Measurements from ENCODE around the gene NRIP1. TPM values are rescaled to one million over a fixed set of nuclear protein-coding genes. Genes with fewer than 3 reads are reported as not detected.

Gene NRIP1
- total and polyA plus RNA-seq, 10 donors = 5.2 to 67.8 (median 51.8) TPM

- H3K4me3 ChIP-seq = no peak overlapping the region
- no peaks in the 10 kb centered on the region for H3K27me3 ChIP-seq (replicated peaks in 1 of 7)
- no peak overlapping the region for H3K27ac ChIP-seq
- no peak for DNase-seq
- no peaks in the 10 kb centered on the region for H3K36me3 ChIP-seq
- WGBS, 5 donors = 89 to 94% (median 91%) methylated on average over 2 of the region's 2 CpGs
- no peaks in the 10 kb centered on the region for H3K9me3 ChIP-seq
- intact Hi-C loops (cut with DNase I; ENCODE audit: low total_unique reads) = no loop called here
- TF ChIP-seq POLR2AphosphoS5 (IDR thresholded peaks at IDR 0.05) (no peak), CTCF (IDR thresholded peaks at IDR 0.05 in 8 of 11, conservative IDR thresholded peaks at IDR 0.05 in 3 of 11) (no peak), POLR2A (IDR thresholded peaks at IDR 0.05) (no peak)
- no peaks in the 10 kb centered on the region for H3K4me1 ChIP-seq
Observed at GRCh38 chr21:14917762-14918161, 147.0 kb downstream of the NRIP1 start.

- intact Hi-C loops (cut with DNase I; ENCODE audit: low total_unique reads) = no loop called here
- no peak overlapping the region for H3K4me3 ChIP-seq
- DNase-seq = no peak
Observed at GRCh38 chr21:14916676-14917141, 148.1 kb downstream of the NRIP1 start.

GRCh38 chr21:14913638-14914037 lies 151.2 kb downstream of the NRIP1 start:
- Histone ChIP-seq H3K27ac (no peak overlapping the region), H3K36me3 (no peaks in the 10 kb centered on the region), H3K4me3 (no peak overlapping the region), H3K9me3 (no peaks in the 10 kb centered on the region), H3K27me3 (replicated peaks in 1 of 7) (no peaks in the 10 kb centered on the region), H3K4me1 (no peaks in the 10 kb centered on the region)
- 50 to 66% (median 60%) methylated on average over 2 of the region's 2 CpGs for WGBS, 5 donors
- intact Hi-C loops (cut with DNase I; ENCODE audit: low total_unique reads) = no loop called here
- DNase-seq = no peak
- TF ChIP-seq POLR2AphosphoS5 (IDR thresholded peaks at IDR 0.05) (no peak), CTCF (IDR thresholded peaks at IDR 0.05 in 8 of 11, conservative IDR thresholded peaks at IDR 0.05 in 3 of 11) (no peak), POLR2A (IDR thresholded peaks at IDR 0.05) (no peak)

More at GRCh38 chr21:14916676-14917141, 148.1 kb downstream of the NRIP1 start:
- Histone ChIP-seq H3K36me3 (no peaks in the 10 kb centered on the region), H3K4me1 (no peaks in the 10 kb centered on the region), H3K27me3 (replicated peaks in 1 of 7) (no peaks in the 10 kb centered on the region), H3K9me3 (no peaks in the 10 kb centered on the region), H3K27ac (no peak overlapping the region)
- TF ChIP-seq POLR2A (IDR thresholded peaks at IDR 0.05) = no peak
- no peak for TF ChIP-seq POLR2AphosphoS5 (IDR thresholded peaks at IDR 0.05)
- no peak for TF ChIP-seq CTCF (IDR thresholded peaks at IDR 0.05 in 8 of 11, conservative IDR thresholded peaks at IDR 0.05 in 3 of 11)
- WGBS, 5 donors = 81 to 90% (median 87%) methylated on average over 3 of the region's 3 CpGs

GRCh38 chr21:14911351-14911750 lies 153.4 kb downstream of the NRIP1 start:
- no peaks in the 10 kb centered on the region for H3K4me1 ChIP-seq
- intact Hi-C loops (cut with DNase I; ENCODE audit: low total_unique reads) = no loop called here
- no peak overlapping the region for H3K4me3 ChIP-seq
- TF ChIP-seq POLR2A (IDR thresholded peaks at IDR 0.05) (no peak), POLR2AphosphoS5 (IDR thresholded peaks at IDR 0.05) (no peak), CTCF (IDR thresholded peaks at IDR 0.05 in 8 of 11, conservative IDR thresholded peaks at IDR 0.05 in 3 of 11) (no peak)
- DNase-seq = no peak
- H3K27ac ChIP-seq = no peak overlapping the region
- no peaks in the 10 kb centered on the region for H3K9me3 ChIP-seq
- no peaks in the 10 kb centered on the region for H3K27me3 ChIP-seq (replicated peaks in 1 of 7)
- H3K36me3 ChIP-seq = no peaks in the 10 kb centered on the region

Measured in spleen (tissue), 11 donors.